Esophagus squamous epithelium (tissue), 4 donors: ENCODE measurements around the gene LMTK2.

Source experiments
- CTCF ChIP-seq, 6 experiments: fragments of 450-650 bp in 4 of 6; fragments of 200-600 bp in 2 of 6; sonication (generic) in 2 of 6; IDR thresholded peaks; one replicate each; pipeline ENCODE4 v1.5.1; 2016 to 2019; ENCODE audit warnings: antibody characterized with exemption in 6 of 6, mild to moderate bottlenecking in 4 of 6, moderate library complexity in 4 of 6
- POLR2A ChIP-seq, 4 donors: fragments of 450-650 bp; IDR thresholded peaks; one replicate each; pipeline ENCODE4 v1.6.1; 2017; ENCODE audit warnings: antibody characterized with exemption in 4 of 4, mild to moderate bottlenecking in 4 of 4, moderate library complexity in 3 of 4

GRCh38 chr7:98149116-98149692 is 42.5 kb downstream of the LMTK2 start:
- TF ChIP-seq CTCF (IDR thresholded peaks at IDR 0.05), result no peak
- no peak for TF ChIP-seq POLR2A (IDR thresholded peaks at IDR 0.05)
